T-helper 9 cell (primary cell): ENCODE data around the gene RALY.

Source experiments
- DNase-seq: peaks from one replicate; pipeline ENCODE4 v3.0.0-alpha.2; 2020

RALY gene

GRCh38 chr20:34049897-34050695 lies 56.4 kb downstream of the RALY start:
- no peak for DNase-seq

- no peak for DNase-seq
These were observed 58.7 kb downstream of the RALY start for GRCh38 chr20:34052414-34052813.

GRCh38 chr20:34055290-34055689 lies 61.6 kb downstream of the RALY start:
- DNase-seq, result no peak

GRCh38 chr20:34058831-34059230 lies 65.1 kb downstream of the RALY start:
- no peak for DNase-seq

- DNase-seq, result no peak
These were observed 67.3 kb downstream of the RALY start for GRCh38 chr20:34060970-34061369.

GRCh38 chr20:34061695-34062094 lies 68.0 kb downstream of the RALY start:
- DNase-seq, result no peak

DNA sequence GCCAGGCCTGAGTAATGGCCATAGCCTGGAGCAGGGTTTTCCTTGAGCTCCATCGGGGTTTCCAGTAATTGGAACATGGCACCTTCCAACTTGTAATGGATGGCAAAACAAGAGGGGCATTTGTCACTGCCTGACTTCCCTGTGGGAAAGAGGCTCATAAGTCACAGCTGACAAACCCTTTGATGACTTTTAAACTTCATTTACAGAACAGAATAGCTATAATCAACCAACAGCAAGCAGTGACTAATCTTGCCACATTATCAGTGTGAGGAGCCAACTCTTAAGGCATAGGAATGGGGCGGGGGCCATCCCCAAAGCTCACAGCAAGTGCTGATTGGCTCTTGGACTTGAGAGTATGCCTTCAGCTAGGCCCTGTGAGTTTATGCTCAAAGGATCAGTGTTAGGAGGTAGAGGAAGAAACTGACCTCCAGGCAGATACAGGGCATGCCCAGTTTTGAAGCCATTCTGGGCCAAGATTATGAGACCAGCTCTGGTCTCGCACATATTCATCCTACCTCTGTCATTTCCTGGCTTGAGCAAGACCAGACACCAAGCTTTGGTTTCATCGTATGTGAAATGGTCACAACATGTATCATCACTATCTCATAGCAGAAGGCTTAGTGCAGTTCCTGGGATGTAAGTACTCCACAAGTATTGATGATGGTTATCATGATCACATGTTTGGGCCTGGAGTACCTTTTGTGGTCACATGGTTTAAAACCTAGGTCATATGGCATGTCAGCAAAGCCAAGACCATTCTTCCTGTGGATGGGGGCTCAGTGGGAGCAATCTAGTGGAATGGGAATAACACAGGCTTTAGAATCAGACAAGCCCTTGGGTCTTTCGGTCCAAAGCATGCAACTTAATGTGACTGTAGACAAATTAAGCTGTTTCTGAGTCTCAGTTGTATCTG lies 69.1 kb downstream of the RALY start:
- no peak for DNase-seq

- no peak for DNase-seq
These were observed 70.6 kb downstream of the RALY start for GRCh38 chr20:34064286-34064685.

DNA sequence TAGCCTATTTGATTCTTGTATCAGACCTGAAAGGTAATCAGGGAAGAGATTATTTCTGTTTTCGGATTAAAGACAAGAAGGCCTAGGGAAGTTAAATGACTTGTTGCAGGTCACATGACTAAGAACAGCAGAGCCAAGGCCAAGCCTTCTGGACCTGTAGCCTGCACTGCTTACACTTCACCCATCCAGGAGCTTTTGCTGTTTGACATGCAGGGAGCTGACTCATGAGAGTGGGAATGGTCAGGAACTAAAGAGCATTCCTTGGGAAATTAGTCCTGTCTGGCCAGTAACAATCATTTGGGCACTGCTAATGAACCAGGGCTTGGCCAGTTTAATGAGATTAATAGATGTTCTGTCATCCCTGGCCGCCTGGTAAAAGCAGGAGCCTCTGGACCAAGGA lies 71.5 kb downstream of the RALY start:
- DNase-seq, result no peak

DNA sequence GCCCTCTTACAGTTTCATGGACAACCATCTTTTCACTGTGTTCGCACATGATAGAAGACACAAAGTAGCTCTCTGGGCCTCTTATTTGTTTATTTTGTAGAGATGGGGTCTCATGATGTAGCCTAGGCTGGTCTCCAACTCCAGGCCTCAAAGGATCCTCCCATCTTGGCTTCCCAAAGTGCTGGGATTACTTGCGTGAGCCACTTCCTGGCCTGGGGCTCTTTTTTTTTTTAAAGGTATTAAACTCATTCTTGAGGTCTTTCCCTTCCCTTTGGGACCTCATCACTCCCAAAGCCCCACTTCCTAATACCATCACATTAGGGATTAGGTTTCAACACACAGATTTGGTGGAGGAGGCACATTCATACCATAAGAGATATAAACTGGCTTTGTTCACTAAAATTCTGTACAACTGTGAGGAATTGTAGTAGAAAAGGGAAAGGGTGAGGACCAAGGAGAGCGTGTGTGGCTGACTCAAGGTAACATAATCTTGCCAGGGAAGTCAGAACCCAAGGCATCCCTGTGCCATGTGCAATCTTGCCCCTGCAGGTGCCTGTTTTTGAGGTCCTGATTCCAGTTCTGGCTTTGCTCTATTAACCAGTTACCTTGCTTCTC lies 72.9 kb downstream of the RALY start:
- DNase-seq, result no peak

DNA sequence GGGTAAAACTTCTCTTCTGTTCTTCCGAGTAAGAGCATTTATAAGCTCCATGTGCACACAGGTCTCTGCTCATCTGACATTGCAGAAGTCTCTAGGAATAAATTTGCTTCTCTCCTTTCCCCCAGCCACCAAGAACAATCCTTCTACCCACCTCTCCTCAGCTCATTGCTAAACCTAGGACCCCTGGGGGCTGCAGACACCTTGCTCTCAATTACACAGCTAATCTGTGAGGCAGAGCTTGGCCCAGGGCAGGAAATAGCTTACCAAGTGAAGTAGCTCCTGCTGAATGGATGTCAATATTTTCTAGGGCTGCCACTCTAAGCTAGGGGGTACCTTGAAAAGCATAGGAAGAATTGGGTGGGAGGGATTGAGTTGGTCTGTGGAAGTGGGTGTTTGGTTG lies 74.3 kb downstream of the RALY start:
- no peak for DNase-seq

DNA sequence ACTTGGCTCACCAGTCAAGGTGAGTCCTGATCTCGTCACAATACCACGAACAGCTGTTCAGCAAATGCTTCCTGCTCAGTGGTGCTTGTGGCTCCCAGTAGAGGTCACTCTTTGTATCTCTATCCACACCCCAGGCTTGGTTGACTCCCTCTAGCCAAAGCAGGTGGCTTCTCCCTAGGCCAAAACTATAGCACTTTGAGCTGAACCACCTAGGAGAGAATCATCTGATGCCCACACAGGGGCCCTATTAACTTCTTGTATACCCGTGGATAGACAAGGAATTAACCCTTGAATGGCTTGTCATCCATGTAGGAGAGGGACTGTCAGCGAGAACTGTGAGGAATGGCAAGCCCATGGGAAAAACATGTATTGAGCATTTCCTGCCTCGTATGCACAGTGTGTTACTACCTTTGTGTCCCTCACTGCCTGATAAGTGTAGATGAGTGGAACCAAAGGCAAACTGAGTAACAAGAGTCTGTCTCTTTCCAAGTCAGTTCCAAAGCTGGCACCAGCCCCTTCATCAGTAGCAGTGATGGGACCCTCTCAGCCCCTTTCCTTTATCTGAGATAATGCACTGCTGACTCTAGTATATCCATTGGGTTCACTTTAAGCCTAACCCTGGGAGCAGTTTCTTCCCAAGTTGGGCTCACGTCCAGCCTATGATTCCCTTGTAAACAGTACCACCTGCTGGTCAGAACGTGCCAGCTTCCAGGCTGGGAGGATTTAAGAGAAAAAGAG lies 75.8 kb downstream of the RALY start:
- DNase-seq, result peak; percentile 31

- no peak for DNase-seq
These were observed 76.3 kb downstream of the RALY start for GRCh38 chr20:34070079-34070439.

DNA sequence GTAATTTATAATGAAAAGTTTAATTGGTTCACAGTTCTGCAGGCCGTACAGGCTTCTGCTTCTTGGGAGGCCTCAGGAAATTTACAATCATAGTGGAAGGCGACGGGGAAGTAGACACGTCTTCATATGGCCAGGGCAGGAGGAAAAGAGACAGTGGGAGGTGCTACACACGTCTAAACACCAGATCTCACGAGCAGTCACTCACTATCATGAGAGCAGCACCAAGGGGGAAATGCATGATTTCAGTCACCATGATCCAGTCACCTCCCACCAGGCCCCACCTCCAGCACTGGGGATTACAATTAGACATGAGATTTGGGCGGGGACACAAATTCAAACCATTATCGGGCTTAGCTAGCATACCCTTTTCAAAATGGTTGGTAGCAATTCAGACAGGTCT lies 77.1 kb downstream of the RALY start:
- no peak for DNase-seq

GRCh38 chr20:34072076-34072475 lies 78.4 kb downstream of the RALY start:
- DNase-seq, result no peak

GRCh38 chr20:34072778-34073177 lies 79.1 kb downstream of the RALY start:
- DNase-seq, result no peak

DNA sequence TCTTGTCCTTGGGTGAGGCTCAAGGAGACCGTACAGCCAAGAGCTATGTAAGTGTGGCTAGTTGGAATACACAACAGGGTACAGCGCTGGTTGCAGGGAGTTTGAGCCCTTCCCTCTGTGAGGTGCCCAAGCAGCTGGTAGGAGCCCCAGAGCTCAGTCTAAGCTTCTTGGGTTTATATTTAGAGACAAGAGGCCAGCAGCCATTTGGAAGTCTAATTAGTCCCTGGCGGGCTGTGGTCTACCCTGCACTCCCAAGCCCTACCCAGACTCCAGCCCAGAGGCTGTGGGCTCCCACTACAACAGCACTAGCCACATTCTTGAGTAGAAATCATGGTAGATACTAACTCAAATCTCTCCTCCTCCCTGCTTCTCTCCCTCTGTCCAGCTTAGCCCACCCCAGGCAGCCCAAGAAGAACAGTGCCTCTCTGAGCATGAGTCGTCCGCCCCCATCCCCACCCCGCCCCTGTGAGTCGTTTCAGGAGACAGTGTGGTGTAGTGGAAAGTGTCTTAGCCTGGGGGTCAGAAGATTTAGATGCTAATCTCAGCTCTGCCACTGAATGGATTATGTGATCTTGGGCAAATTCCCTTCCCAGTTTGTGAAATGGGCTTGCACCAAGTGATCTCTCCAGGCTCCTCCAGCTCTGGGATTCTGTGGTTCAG lies 80.5 kb downstream of the RALY start:
- no peak for DNase-seq

DNA sequence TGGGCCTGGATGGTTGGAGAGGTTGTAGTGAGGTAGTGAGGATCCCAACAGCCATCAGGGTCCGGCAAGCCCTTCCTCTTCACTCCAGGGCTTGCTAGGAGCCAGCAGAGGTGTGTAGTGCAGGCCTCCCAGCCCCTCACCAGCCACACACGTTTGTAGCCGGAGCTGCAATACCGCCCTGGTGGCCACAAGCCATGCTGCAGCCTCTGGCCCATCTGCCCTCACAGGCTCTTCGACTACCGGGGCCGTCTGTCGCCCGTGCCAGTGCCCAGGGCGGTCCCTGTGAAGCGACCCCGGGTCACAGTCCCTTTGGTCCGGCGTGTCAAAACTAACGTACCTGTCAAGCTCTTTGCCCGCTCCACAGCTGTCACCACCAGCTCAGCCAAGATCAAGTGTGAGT lies 81.9 kb downstream of the RALY start:
- no peak for DNase-seq

DNA sequence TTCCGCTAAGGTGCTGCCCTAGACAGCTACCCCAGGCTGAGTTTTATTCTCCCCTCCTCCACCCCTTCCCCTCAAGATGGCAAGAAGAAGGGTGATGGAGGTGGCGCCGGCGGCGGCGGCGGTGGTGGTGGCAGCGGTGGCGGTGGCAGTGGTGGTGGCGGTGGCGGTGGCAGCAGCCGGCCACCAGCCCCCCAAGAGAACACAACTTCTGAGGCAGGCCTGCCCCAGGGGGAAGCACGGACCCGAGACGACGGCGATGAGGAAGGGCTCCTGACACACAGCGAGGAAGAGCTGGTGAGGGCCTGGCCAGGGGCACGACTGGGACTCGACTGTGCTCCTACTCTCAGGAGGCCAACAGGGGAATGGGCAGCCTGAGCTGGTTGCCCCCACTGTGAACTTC lies 83.2 kb downstream of the RALY start:
- DNase-seq, result no peak

DNA sequence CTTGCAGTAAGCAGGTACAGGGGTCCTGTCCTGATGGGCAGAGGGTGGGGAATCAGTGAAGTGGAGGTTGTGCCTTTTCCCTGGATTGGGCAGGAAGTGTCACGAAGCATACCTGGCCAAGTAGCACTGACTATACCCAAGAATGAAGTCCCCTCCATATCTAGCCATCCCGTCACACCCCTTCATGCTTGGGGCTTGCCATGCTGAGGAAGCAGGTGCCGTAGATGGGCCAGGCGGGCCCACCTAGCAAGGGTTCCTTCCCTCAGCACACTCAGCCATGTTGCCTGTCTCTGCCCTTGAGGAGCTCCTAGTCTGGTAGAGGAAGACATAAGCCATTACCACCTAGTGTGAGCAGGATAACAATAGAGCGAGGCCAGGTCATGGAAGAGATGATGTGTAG lies 84.8 kb downstream of the RALY start:
- DNase-seq, result no peak

GRCh38 chr20:34079818-34080217 lies 86.1 kb downstream of the RALY start:
- DNase-seq, result no peak

- no peak for DNase-seq
These were observed 88.6 kb downstream of the RALY start for GRCh38 chr20:34082232-34082887.
